GM23338 (cell line): Measurements from ENCODE around the gene CD247. TPM values are rescaled to one million over a fixed set of nuclear protein-coding genes. Genes with fewer than 3 reads are reported as not detected.

ENCODE experiments used
- ATAC-seq: fragments of 200-7000 bp; cut with Tn5 transposase; 3 replicates; pipeline ENCODE4 v1.9.1; 2020
- DNase-seq: peaks from one replicate; pipeline ENCODE4 v3.0.0-alpha.2; 2015; ENCODE audit warnings: low spot score
- H2AFZ ChIP-seq: fragments of 200-600 bp; sonication (generic); 2 replicates; pipeline ENCODE4 v1.8.0; 2016; ENCODE audit warnings: antibody characterized with exemption, mild to moderate bottlenecking, moderate library complexity
- H3F3A ChIP-seq: fragments of 200-600 bp; sonication (generic); replicated peaks from 2 replicates; pipeline ENCODE4 v1.8.0; 2017; ENCODE audit warnings: antibody characterized with exemption, mixed run types, low read depth
- H3K27ac ChIP-seq: fragments of 200-600 bp; sonication (generic); 2 replicates; pipeline ENCODE4 v1.6.1; 2016; ENCODE audit warnings: low read depth
- H3K27me3 ChIP-seq: fragments of 200-600 bp; sonication (generic); 2 replicates; pipeline ENCODE4 v1.8.0; 2016; ENCODE audit warnings: mild to moderate bottlenecking, mixed run types, moderate library complexity; ENCODE audit not compliant: insufficient read depth
- H3K36me3 ChIP-seq: fragments of 200-600 bp; sonication (generic); 2 replicates; pipeline ENCODE4 v1.8.0; 2016; ENCODE audit warnings: mild to moderate bottlenecking; ENCODE audit not compliant: insufficient read depth
- H3K4me1 ChIP-seq: fragments of 200-600 bp; sonication (generic); 2 replicates; pipeline ENCODE4 v1.8.0; 2016; ENCODE audit warnings: mild to moderate bottlenecking, moderate library complexity; ENCODE audit not compliant: insufficient read depth
- H3K4me2 ChIP-seq: fragments of 200-600 bp; sonication (generic); 2 replicates; pipeline ENCODE4 v1.7.1; 2017; ENCODE audit warnings: mixed run types
- H3K4me3 ChIP-seq: fragments of 200-600 bp; sonication (generic); 2 replicates; pipeline ENCODE4 v1.6.1; 2016; ENCODE audit warnings: mixed run types
- H3K79me2 ChIP-seq: fragments of 200-600 bp; sonication (generic); replicated peaks from 2 replicates; pipeline ENCODE4 v1.8.0; 2017; ENCODE audit warnings: mild to moderate bottlenecking; ENCODE audit not compliant: insufficient read depth
- H3K9me2 ChIP-seq: fragments of 200-600 bp; sonication (generic); 2 replicates; pipeline ENCODE4 v1.8.0; 2017; ENCODE audit not compliant: insufficient read depth
- H4K20me1 ChIP-seq: fragments of 200-600 bp; sonication (generic); replicated peaks from 2 replicates; pipeline ENCODE4 v1.8.0; 2017; ENCODE audit warnings: mild to moderate bottlenecking; ENCODE audit not compliant: insufficient read depth
- H3K27ac Mint-ChIP-seq: 2 replicates; pipeline ENCODE4 v1.8.0; 2020; ENCODE audit warnings: inconsistent platforms, mild to moderate bottlenecking, moderate library complexity, mixed read lengths
- H3K27me3 Mint-ChIP-seq: 3 replicates; pipeline ENCODE4 v1.8.0; 2022; ENCODE audit warnings: low read depth, mild to moderate bottlenecking, moderate library complexity, mixed read lengths, inconsistent platforms; ENCODE audit not compliant: insufficient read depth, poor library complexity
- H3K36me3 Mint-ChIP-seq: 3 replicates; pipeline ENCODE4 v1.8.0; 2021; ENCODE audit warnings: low read depth, mild to moderate bottlenecking, inconsistent platforms, moderate library complexity, mixed read lengths
- H3K4me1 Mint-ChIP-seq: 3 replicates; pipeline ENCODE4 v1.8.0; 2020; ENCODE audit warnings: mild to moderate bottlenecking, inconsistent platforms, mixed read lengths
- H3K4me3 Mint-ChIP-seq: 3 replicates; pipeline ENCODE4 v1.8.0; 2021; ENCODE audit warnings: moderate library complexity, mild to moderate bottlenecking, inconsistent platforms, mixed read lengths
- H3K9me3 Mint-ChIP-seq: 3 replicates; pipeline ENCODE4 v1.8.0; 2020; ENCODE audit warnings: moderate library complexity, mild to moderate bottlenecking, inconsistent platforms, mixed read lengths
- CREB1 ChIP-seq: fragments of 250-450 bp; sonication (Bioruptor Pico); IDR thresholded peaks from 2 replicates; pipeline ENCODE4 v1.5.0; 2020; ENCODE audit warnings: low read depth, mild to moderate bottlenecking, moderate library complexity
- EZH2 ChIP-seq: fragments of 200-600 bp; sonication (generic); IDR thresholded peaks from one replicate; pipeline ENCODE4 v1.8.0; 2017; ENCODE audit warnings: antibody characterized with exemption, mild to moderate bottlenecking, low read depth; ENCODE audit not compliant: unreplicated experiment
- JUNB ChIP-seq: IDR thresholded peaks from one replicate; pipeline ENCODE4 v1.6.1; 2016; ENCODE audit warnings: antibody characterized with exemption; ENCODE audit not compliant: unreplicated experiment
- POLR2AphosphoS5 ChIP-seq: IDR thresholded peaks from 2 replicates; pipeline ENCODE4 v1.6.1; 2016; ENCODE audit warnings: antibody characterized with exemption, low read depth
- STAT1 ChIP-seq: IDR thresholded peaks from one replicate; pipeline ENCODE4 v1.6.1; 2016; ENCODE audit warnings: antibody characterized with exemption; ENCODE audit not compliant: unreplicated experiment
- ZNF114 ChIP-seq: fragments of 250-450 bp; sonication (Bioruptor Pico); IDR thresholded peaks from 2 replicates; pipeline ENCODE4 v1.5.0; 2020; ENCODE audit warnings: mild to moderate bottlenecking, moderate library complexity
- ZNF331 ChIP-seq: fragments of 250-450 bp; sonication (Bioruptor Pico); IDR thresholded peaks from 2 replicates; pipeline ENCODE4 v1.5.0; 2020; ENCODE audit warnings: low read depth, mild to moderate bottlenecking, moderate library complexity
- polyA plus RNA-seq: library from polyadenylated mRNA; unstranded; fragments of >200 nt; fragmentation: Nextera tagmentation; extraction: Ambion mirVana; gene quantifications from 2 replicates; pipeline ENCODE4 v1.2.1, GENCODE V29; 2016
- total RNA-seq: library from RNA; depleted of rRNA; stranded (reverse); fragments of >200 nt; shearing (Covaris generic); gene quantifications from 2 replicates; pipeline ENCODE4 v1.2.3, GENCODE V29; 2014
- TF ChIP-seq, protein P1 (sequence below): IDR thresholded peaks from 2 replicates; pipeline ENCODE4 v1.6.1; 2016; ENCODE audit warnings: antibody characterized with exemption
- TF ChIP-seq, protein P2 (sequence below), 2 experiments: fragments of 200-600 bp in 1 of 2; sonication (generic) in 1 of 2; conservative IDR thresholded peaks; 2 replicates each; pipeline versions ENCODE4 v1.5.1 to v1.6.1; 2016 to 2017; ENCODE audit warnings: antibody characterized with exemption in 2 of 2, low read depth in 2 of 2, mild to moderate bottlenecking in 2 of 2, moderate library complexity in 1 of 2
- TF ChIP-seq, protein P3 (sequence below): IDR thresholded peaks from one replicate; pipeline ENCODE4 v1.6.1; 2018; ENCODE audit warnings: antibody characterized with exemption; ENCODE audit not compliant: unreplicated experiment
- TF ChIP-seq, protein P4 (sequence below): fragments of 250-450 bp; sonication (Bioruptor Pico); IDR thresholded peaks from 2 replicates; pipeline ENCODE4 v1.5.0; 2020; ENCODE audit warnings: mild to moderate bottlenecking, moderate library complexity

CD247 gene
- total and polyA plus RNA-seq, 2 experiments from 2014 or later: 1.2 to 1.4 TPM

DNA sequence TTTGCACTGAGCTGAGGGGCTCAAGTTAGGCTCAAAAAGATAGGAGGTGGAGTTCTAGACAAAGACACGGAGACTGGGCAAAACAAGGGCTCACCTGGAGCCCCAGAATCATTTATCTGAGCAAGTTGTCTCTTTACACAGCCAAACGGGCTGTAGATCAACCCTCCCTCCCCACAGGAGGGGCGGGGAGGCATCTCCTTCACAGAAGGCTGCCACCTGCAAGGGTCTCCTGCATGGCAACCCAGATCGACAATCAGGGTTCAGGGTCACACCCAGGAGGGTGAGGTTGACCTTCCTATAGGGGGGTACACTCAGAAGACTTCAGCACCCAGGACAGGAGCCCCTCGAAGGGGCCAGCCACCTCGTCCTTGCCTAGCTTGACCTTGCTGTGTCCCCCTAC is 84.0 kb downstream of the CD247 start (continued):
- TF ChIP-seq JUNB (no peak), CREB1 (CRISPR knock-in tag) (no peak), POLR2AphosphoS5 (no peak), EZH2 (no peak)
- TF ChIP-seq, protein P1, sequence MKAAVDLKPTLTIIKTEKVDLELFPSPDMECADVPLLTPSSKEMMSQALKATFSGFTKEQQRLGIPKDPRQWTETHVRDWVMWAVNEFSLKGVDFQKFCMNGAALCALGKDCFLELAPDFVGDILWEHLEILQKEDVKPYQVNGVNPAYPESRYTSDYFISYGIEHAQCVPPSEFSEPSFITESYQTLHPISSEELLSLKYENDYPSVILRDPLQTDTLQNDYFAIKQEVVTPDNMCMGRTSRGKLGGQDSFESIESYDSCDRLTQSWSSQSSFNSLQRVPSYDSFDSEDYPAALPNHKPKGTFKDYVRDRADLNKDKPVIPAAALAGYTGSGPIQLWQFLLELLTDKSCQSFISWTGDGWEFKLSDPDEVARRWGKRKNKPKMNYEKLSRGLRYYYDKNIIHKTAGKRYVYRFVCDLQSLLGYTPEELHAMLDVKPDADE: no peak
- TF ChIP-seq, protein P2, sequence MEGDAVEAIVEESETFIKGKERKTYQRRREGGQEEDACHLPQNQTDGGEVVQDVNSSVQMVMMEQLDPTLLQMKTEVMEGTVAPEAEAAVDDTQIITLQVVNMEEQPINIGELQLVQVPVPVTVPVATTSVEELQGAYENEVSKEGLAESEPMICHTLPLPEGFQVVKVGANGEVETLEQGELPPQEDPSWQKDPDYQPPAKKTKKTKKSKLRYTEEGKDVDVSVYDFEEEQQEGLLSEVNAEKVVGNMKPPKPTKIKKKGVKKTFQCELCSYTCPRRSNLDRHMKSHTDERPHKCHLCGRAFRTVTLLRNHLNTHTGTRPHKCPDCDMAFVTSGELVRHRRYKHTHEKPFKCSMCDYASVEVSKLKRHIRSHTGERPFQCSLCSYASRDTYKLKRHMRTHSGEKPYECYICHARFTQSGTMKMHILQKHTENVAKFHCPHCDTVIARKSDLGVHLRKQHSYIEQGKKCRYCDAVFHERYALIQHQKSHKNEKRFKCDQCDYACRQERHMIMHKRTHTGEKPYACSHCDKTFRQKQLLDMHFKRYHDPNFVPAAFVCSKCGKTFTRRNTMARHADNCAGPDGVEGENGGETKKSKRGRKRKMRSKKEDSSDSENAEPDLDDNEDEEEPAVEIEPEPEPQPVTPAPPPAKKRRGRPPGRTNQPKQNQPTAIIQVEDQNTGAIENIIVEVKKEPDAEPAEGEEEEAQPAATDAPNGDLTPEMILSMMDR (conservative IDR thresholded peaks at IDR 0.05; ENCODE audit: low read depth in 2 of 2): no peak
- TF ChIP-seq, protein P3, sequence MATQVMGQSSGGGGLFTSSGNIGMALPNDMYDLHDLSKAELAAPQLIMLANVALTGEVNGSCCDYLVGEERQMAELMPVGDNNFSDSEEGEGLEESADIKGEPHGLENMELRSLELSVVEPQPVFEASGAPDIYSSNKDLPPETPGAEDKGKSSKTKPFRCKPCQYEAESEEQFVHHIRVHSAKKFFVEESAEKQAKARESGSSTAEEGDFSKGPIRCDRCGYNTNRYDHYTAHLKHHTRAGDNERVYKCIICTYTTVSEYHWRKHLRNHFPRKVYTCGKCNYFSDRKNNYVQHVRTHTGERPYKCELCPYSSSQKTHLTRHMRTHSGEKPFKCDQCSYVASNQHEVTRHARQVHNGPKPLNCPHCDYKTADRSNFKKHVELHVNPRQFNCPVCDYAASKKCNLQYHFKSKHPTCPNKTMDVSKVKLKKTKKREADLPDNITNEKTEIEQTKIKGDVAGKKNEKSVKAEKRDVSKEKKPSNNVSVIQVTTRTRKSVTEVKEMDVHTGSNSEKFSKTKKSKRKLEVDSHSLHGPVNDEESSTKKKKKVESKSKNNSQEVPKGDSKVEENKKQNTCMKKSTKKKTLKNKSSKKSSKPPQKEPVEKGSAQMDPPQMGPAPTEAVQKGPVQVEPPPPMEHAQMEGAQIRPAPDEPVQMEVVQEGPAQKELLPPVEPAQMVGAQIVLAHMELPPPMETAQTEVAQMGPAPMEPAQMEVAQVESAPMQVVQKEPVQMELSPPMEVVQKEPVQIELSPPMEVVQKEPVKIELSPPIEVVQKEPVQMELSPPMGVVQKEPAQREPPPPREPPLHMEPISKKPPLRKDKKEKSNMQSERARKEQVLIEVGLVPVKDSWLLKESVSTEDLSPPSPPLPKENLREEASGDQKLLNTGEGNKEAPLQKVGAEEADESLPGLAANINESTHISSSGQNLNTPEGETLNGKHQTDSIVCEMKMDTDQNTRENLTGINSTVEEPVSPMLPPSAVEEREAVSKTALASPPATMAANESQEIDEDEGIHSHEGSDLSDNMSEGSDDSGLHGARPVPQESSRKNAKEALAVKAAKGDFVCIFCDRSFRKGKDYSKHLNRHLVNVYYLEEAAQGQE: no peak

DNA sequence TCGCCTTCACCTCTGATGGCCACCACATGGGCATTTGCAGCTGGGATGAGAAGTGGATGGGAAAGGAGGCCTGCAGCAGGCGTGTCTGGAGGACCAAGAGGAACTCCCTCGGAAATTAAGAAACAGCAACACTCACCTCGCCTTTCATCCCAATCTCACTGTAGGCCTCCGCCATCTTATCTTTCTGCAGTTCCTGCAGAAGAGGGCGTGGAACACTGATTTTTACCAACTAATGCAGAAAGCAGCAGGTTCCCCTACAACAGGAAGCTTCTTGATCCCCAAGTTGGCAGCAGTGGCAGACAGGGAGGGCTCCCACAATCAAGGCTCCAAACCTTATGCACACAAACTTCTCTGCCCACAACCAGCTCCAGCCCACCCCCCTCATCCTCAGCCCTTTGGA is 84.4 kb downstream of the CD247 start:
- Mint-ChIP-seq H3K4me1 (peaks cover 39% of the 10 kb centered on the region), H3K27me3 (peaks cover 24% of the 10 kb centered on the region), H3K36me3 (no peaks in the 10 kb centered on the region; the same call in 2 of the 3 replicates), H3K4me3 (no peak overlapping the region), H3K27ac (no peak overlapping the region), H3K9me3 (no peaks in the 10 kb centered on the region)
- Histone ChIP-seq H4K20me1 (no peaks in the 10 kb centered on the region), H3K79me2 (no peaks in the 10 kb centered on the region), H3F3A (peaks cover 9% of the 10 kb centered on the region; the same call in 1 of the 2 replicates), H3K4me1 (peaks cover 30% of the 10 kb centered on the region), H3K27me3 (peaks cover 15% of the 10 kb centered on the region), H3K9me2 (no peaks in the 10 kb centered on the region; the same call in 1 of the 2 replicates), H2AFZ (no peak overlapping the region), H3K27ac (no peak overlapping the region), H3K4me3 (no peak overlapping the region), H3K4me2 (no peak overlapping the region), H3K36me3 (no peaks in the 10 kb centered on the region; the same call in 1 of the 2 replicates)
- DNase-seq (no peak), ATAC-seq (no peak)
- no peak for TF ChIP-seq ZNF331 (CRISPR knock-in tag)
- TF ChIP-seq ZNF114 (CRISPR knock-in tag): no peak
- TF ChIP-seq STAT1: no peak
- no peak for TF ChIP-seq POLR2AphosphoS5
- TF ChIP-seq, protein P4, sequence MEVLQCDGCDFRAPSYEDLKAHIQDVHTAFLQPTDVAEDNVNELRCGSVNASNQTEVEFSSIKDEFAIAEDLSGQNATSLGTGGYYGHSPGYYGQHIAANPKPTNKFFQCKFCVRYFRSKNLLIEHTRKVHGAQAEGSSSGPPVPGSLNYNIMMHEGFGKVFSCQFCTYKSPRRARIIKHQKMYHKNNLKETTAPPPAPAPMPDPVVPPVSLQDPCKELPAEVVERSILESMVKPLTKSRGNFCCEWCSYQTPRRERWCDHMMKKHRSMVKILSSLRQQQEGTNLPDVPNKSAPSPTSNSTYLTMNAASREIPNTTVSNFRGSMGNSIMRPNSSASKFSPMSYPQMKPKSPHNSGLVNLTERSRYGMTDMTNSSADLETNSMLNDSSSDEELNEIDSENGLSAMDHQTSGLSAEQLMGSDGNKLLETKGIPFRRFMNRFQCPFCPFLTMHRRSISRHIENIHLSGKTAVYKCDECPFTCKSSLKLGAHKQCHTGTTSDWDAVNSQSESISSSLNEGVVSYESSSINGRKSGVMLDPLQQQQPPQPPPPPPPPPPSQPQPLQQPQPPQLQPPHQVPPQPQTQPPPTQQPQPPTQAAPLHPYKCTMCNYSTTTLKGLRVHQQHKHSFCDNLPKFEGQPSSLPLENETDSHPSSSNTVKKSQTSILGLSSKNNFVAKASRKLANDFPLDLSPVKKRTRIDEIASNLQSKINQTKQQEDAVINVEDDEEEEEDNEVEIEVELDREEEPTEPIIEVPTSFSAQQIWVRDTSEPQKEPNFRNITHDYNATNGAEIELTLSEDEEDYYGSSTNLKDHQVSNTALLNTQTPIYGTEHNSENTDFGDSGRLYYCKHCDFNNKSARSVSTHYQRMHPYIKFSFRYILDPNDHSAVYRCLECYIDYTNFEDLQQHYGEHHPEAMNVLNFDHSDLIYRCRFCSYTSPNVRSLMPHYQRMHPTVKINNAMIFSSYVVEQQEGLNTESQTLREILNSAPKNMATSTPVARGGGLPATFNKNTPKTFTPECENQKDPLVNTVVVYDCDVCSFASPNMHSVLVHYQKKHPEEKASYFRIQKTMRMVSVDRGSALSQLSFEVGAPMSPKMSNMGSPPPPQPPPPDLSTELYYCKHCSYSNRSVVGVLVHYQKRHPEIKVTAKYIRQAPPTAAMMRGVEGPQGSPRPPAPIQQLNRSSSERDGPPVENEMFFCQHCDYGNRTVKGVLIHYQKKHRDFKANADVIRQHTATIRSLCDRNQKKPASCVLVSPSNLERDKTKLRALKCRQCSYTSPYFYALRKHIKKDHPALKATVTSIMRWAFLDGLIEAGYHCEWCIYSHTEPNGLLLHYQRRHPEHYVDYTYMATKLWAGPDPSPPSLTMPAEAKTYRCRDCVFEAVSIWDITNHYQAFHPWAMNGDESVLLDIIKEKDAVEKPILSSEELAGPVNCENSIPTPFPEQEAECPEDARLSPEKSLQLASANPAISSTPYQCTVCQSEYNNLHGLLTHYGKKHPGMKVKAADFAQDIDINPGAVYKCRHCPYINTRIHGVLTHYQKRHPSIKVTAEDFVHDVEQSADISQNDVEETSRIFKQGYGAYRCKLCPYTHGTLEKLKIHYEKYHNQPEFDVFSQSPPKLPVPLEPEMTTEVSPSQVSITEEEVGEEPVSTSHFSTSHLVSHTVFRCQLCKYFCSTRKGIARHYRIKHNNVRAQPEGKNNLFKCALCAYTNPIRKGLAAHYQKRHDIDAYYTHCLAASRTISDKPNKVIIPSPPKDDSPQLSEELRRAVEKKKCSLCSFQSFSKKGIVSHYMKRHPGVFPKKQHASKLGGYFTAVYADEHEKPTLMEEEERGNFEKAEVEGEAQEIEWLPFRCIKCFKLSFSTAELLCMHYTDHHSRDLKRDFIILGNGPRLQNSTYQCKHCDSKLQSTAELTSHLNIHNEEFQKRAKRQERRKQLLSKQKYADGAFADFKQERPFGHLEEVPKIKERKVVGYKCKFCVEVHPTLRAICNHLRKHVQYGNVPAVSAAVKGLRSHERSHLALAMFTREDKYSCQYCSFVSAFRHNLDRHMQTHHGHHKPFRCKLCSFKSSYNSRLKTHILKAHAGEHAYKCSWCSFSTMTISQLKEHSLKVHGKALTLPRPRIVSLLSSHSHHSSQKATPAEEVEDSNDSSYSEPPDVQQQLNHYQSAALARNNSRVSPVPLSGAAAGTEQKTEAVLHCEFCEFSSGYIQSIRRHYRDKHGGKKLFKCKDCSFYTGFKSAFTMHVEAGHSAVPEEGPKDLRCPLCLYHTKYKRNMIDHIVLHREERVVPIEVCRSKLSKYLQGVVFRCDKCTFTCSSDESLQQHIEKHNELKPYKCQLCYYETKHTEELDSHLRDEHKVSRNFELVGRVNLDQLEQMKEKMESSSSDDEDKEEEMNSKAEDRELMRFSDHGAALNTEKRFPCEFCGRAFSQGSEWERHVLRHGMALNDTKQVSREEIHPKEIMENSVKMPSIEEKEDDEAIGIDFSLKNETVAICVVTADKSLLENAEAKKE (CRISPR knock-in tag): no peak
